GM12878 (cell line): ENCODE measurements around the gene PTPN20.

Experiments used
- BACH1 ChIP-seq: fragments of 450-650 bp; IDR thresholded peaks from 2 replicates; pipeline ENCODE4 v1.6.1; 2017; ENCODE audit warnings: mild to moderate bottlenecking, borderline replicate concordance
- BMI1 ChIP-seq: fragments of 450-650 bp; IDR thresholded peaks from 2 replicates; pipeline ENCODE4 v1.6.1; 2016; ENCODE audit warnings: mild to moderate bottlenecking, moderate library complexity, borderline replicate concordance
- POLR2A ChIP-seq: IDR thresholded peaks from 2 replicates; pipeline ENCODE4 v1.6.1; 2011; ENCODE audit warnings: low read depth, mild to moderate bottlenecking, low read length
- TAF1 ChIP-seq: IDR thresholded peaks from 2 replicates; pipeline ENCODE4 v1.6.1; 2011; ENCODE audit warnings: mild to moderate bottlenecking, low read depth, low read length, borderline replicate concordance

GRCh38 chr10:47031211-47031900 is 120.1 kb downstream of the PTPN20 start:
- TF ChIP-seq TAF1 (no peak), POLR2A (no peak), BMI1 (no peak), BACH1 (no peak)
